ENCODE results near the gene VPS13D.

DNA sequence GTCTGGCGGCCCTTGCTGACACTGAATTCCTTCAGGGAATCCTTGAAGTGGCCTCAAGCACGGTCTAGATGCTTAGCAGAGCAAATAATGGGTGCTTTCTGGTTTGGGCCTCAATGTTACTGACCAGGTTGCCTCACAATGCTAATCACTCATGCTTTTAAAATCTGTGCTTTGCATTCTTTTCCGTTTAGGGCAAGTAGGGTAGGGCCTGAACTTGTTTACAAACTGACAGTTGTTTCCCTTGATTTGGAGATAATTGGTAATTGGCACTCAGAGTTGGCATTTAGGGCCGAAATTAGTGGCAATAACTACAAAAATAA, 1.4 kb downstream of the VPS13D start:
- TF ChIP-seq CTCF (IDR thresholded peaks at IDR 0.05), result no peak
- no peak for TF ChIP-seq POLR2AphosphoS5 (IDR thresholded peaks at IDR 0.05; ENCODE audit: low read depth, low read length)

Data from Panc1 (cell line).